Measurements from ENCODE around the gene PIANP.
"Not testable (repeated sequence)": the region's sequence is repeated elsewhere in the genome, so short reads cannot be mapped to it uniquely, and the experiment has no call there.

PIANP gene

DNA sequence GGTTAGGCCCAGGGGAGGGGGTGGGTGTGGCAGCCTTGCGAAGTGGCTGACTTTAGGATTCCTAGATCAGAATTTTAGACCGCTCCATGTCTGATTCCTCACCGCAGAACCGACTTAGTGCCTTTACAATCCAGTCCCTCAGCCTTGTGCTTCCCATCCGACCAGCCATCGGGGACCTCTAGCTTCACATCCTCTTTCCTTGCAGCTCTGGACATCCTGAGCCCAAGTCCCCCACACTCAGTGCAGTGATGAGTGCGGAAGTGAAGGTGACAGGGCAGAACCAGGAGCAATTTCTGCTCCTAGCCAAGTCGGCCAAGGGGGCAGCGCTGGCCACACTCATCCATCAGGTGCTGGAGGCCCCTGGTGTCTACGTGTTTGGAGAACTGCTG, 23.8 kb upstream of the PIANP start:
- Mint-ChIP-seq H3K9me3 (no peaks in the 10 kb centered on the region), H3K27ac (peak overlapping the region; percentile 91), H3K36me3 (peaks cover 14% of the 10 kb centered on the region), H3K4me1 (peaks cover 31% of the 10 kb centered on the region), H3K4me3 (peak overlapping the region; percentile 88), H3K27me3 (peaks cover 8% of the 10 kb centered on the region)
- CTCF ChIA-PET: interaction anchor here (1.0 to 1.7 kb wide), 4 partner anchors 26 to 41 kb away, joined by 4 to 7 read pairs (median 4); partner anchors contain the start of gene ZNF384
- DNase-seq: no peak

DNA sequence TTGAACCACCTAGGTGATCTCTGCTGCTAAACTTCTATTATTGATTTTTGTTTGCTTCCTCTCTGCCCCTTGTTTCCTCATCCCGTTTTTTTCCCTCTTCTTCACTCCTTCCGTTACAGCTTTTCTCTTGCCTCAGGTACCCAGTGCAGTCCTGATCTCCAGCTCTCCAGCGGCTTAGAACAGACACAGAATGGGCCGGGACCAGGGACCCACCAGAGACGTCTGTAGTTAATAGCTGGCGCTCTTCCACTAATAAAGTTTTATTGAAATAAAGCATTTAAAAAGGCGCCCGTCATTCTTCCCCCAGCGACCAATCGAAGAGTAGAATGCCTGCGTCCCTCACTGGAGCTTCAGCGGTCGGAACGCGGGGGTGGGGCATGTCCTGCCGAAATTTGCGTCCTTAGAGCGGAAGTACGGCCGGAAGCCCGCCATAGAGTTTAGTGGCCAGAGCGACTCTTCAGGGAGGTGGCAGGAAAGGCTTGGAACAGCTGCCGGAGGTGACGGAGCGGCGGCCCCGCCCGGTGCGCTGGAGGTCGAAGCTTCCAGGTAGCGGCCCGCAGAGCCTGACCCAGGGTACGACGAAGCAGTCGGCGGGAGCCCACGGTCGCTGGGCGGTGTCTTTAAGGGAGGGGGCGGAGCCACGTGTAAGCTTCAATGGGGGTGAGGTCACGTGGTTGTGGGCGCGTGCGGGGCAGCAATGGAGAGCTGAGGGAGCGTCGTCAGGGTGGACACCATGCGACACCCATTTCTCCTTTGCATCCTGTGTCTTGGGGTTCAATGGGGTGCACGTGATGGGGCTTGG, 23.2 kb upstream of the PIANP start, which contains the start of gene COPS7A:
Gene COPS7A, plus strand, starts transcription at position 440 of the 802 bp plus-strand sequence. CDS start 611 bp downstream, outside the sequence.
- peaks cover 31% of the 10 kb centered on the region for H3K4me1 Mint-ChIP-seq
- DNase-seq: peak; percentile 99
- CTCF ChIA-PET: interaction anchor here (0.9 to 1.7 kb wide), 5 partner anchors 25 to 101 kb away, joined by 3 to 7 read pairs (median 4); partner anchors contain the start of gene ZNF384

DNA sequence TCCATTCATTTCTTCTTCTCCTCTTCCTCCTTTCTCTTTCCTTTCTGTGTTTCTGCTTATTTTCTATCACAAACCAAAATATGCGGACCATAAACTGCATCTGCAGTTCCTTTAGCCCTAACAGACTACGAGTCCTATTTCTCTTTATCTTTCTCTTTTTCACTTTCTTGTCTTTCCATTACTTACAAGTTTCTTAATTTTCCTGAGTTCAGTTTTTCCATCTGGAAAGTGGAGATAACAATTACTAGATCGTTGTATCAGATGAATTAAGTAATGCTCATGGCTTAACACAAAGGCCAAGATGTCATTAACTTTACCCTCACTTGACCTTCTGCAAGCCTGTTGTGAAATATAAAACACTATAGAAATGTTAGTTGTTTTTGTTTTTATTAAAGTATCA, 22.2 kb upstream of the PIANP start:
- DNase-seq: no peak
- Mint-ChIP-seq H3K27ac (no peak overlapping the region), H3K27me3 (peaks cover 8% of the 10 kb centered on the region), H3K4me1 (peaks cover 31% of the 10 kb centered on the region), H3K36me3 (peaks cover 6% of the 10 kb centered on the region), H3K4me3 (no peak overlapping the region), H3K9me3 (no peaks in the 10 kb centered on the region)
- CTCF ChIA-PET: interaction anchor here (0.9 to 1.4 kb wide), 2 partner anchors 34 to 102 kb away, joined by 3 to 7 read pairs; partner anchors contain the start of gene ZNF384

More for the DNA sequence above, 23.2 kb upstream of the PIANP start, which contains the start of gene COPS7A:
- H3K9me3 Mint-ChIP-seq: no peaks in the 10 kb centered on the region
- peak within 1 kb of the TSS; percentile 91 for H3K27ac Mint-ChIP-seq
- peaks cover 10% of the 10 kb centered on the region for H3K36me3 Mint-ChIP-seq
- H3K4me3 Mint-ChIP-seq: peak within 1 kb of the TSS; percentile 88
- peaks cover 8% of the 10 kb centered on the region for H3K27me3 Mint-ChIP-seq

DNA sequence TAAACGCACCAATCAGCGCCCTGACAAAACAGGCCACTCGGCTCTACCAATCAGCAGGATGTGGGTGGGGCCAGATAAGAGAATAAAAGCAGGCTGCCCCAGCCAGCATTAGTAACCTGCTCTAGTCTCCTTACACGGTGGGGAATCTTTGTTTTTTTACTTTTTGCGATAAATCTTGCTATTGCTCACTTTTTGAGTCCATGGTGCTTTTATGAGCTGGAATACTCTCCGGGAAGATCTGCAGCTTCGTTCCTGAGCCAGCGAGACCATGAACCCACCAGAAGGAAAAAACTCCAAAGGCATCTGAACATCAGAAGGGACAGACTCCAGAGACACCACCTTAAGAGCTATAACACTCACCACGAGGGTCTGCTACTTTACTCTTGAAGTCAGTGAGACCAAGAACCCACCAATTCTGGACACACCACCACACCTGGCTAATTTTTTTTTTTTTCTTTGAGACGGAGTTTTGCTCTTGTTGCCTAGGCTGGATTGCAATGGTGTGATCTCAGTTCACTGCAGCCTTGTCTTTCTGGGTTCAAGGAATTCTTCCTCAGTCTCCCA, 16.3 kb upstream of the PIANP start:
- Mint-ChIP-seq H3K4me3 (no peak overlapping the region), H3K9me3 (no peaks in the 10 kb centered on the region), H3K36me3 (no peaks in the 10 kb centered on the region), H3K27me3 (peaks cover 13% of the 10 kb centered on the region), H3K27ac (no peak overlapping the region), H3K4me1 (no peaks in the 10 kb centered on the region)
- no peak for DNase-seq
- CTCF ChIA-PET: interaction anchor here (0.6 kb wide), 1 partner anchor 158 kb away, joined by 4 read pairs; no protein-coding TSS in a partner anchor

DNA sequence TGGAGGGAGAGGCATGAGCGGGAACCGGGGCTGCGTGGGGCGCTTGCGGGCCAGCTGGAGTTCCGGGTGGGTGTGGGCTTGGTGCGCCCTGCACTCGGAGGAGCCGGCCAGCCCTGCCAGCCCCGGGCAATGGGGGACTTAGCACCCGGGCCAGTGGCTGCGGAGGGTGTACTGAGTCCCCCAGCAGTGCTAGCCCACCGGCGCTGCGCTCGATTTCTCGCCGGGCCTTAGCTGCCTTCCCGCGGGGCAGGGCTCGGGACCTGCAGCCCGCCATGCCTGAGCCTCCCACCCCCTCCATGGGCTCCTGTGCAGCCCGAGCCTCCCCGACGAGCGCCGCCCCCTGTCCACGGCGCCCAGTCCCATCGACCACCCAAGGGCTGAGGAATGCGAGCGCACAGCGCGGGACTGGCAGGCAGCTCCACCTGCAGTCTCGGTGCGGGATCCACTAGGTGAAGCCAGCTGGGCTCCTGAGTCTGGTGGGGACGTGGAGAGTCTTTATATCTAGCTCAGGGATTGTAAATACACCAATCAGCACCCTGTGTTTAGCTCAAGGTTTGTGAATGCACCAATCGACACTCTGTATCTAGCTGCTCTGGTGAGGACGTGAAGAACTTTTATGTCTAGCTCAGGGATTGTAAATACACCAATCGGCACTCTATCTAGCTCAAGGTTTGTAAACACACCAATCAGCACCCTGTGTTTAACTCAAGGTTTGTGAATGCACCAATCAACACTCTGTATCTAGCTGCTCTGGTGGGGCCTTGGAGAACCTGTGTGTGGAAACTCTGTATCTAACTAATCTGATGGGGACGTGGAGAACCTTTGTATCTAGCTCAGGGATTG, 15.6 kb upstream of the PIANP start:
- H3K4me1 Mint-ChIP-seq, H3K36me3 Mint-ChIP-seq, H3K27ac Mint-ChIP-seq, CTCF ChIA-PET, DNase-seq, H3K9me3 Mint-ChIP-seq, H3K4me3 Mint-ChIP-seq: not testable (repeated sequence)
- H3K27me3 Mint-ChIP-seq: peaks cover 13% of the 10 kb centered on the region

DNA sequence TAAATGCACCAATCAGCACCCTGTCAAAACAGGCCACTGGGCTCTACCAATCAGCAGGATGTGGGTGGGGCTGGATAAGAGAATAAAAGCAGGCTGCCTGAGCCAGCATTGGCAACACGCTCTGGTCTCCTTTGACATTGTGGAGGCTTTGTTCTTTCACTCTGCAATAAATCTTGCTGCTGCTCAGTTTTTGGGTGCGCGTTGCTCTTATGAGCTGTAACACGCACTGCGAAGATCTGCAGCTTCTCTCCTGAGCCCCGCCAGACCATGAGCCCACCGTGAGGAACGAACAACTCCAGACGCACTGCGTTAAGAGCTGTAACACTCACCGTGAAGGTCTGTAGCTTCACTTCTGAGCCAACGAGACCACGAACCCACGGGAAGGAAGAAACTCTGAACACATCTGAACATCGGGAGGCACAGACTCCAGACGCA, 8.4 kb upstream of the PIANP start:
- no peaks in the 10 kb centered on the region for H3K36me3 Mint-ChIP-seq
- H3K27ac Mint-ChIP-seq: peak overlapping the region; percentile 12
- CTCF ChIA-PET: no interaction called here
- H3K9me3 Mint-ChIP-seq: peaks cover 3% of the 10 kb centered on the region
- DNase-seq: peak; percentile 37
- H3K4me3 Mint-ChIP-seq: peak overlapping the region; percentile 19
- peaks cover 43% of the 10 kb centered on the region for H3K27me3 Mint-ChIP-seq
- peaks cover 8% of the 10 kb centered on the region for H3K4me1 Mint-ChIP-seq

DNA sequence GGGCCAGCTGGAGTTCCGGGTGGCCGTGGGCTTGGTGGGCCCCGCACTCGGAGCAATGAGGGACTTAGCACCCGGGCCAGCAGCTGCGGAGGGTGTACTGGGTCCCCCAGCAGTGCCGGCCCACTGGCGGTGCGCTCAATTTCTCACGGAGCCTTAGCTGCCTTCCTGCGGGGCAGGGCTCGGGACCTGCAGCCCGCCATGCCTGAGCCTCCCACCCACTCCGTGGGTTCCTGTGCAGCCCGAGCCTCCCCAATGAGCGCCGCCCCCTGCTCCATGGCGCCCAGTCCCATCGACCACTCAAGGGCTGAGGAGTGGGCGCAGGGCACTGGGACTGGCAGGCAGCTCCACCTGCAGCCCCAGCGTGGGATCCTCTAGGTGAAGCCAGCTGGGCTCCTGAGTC, 7.7 kb upstream of the PIANP start:
- H3K27ac Mint-ChIP-seq, CTCF ChIA-PET, H3K9me3 Mint-ChIP-seq, DNase-seq, H3K4me1 Mint-ChIP-seq, H3K36me3 Mint-ChIP-seq, H3K4me3 Mint-ChIP-seq: not testable (repeated sequence)
- peaks cover 47% of the 10 kb centered on the region for H3K27me3 Mint-ChIP-seq

DNA sequence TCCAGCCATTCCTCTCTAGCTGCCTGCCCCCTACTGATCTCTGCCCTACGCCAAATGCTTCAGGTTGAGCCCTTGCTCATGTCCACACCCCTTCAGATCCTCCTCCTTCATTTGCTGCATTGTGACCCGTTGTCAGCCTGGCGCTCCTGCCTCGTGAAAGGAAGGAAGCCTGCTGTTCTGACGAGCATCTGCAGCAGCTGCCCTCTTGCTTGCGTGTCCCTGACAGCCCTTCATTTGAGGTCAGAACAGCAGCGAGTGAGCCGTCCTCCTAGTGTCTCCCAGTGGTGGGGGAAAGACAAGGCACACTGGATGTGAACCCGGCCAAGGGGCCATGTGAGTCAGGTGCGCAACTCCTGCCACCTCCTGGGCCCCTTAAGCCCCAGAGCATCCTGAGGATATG, 3.0 kb upstream of the PIANP start:
- Mint-ChIP-seq H3K36me3 (no peaks in the 10 kb centered on the region), H3K27me3 (peaks cover 79% of the 10 kb centered on the region), H3K4me1 (peaks cover 17% of the 10 kb centered on the region), H3K27ac (no peak overlapping the region), H3K4me3 (no peak overlapping the region), H3K9me3 (peaks cover under 1% of the 10 kb centered on the region)
- DNase-seq: peak; percentile 28
- CTCF ChIA-PET: no interaction called here

DNA sequence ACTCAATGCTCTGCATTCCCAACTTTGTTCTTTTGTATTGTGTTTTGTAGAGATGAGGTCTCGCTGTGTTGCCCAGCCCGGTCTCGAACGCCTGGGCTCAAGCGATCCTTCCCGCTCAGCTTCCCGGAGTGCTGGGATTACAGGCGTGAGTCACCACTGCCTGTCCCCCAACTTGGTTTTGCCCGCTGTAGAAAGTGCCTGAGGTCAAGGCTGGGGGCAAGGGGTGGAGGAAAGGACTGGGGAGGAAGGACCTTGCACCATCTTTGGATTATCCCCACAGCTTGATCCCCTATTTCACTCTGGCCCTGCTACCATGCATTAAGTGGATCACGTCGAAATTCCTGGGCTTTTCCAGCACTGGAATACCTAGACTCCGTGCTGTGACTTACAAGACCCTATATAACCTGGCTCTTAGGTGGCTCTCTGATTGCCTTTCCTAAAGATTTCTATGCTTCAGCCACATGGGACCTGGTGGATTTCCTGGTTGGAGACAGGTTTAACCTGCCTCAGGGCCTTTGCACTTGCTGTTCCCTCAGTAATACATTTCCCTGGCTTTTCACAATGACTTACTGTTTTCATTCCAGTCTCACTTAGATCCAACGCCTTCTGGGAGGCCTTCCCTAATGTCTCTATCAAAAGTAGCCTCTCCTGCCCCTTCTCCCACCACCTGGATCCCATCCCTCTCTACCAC, 608 bp upstream of the PIANP start:
- no peak for DNase-seq
- CTCF ChIA-PET: no interaction called here
- Mint-ChIP-seq H3K27me3 (peaks cover 97% of the 10 kb centered on the region), H3K4me3 (peak overlapping the region; percentile 52), H3K9me3 (no peaks in the 10 kb centered on the region), H3K4me1 (peaks cover 20% of the 10 kb centered on the region), H3K27ac (no peak overlapping the region), H3K36me3 (no peaks in the 10 kb centered on the region)

DNA sequence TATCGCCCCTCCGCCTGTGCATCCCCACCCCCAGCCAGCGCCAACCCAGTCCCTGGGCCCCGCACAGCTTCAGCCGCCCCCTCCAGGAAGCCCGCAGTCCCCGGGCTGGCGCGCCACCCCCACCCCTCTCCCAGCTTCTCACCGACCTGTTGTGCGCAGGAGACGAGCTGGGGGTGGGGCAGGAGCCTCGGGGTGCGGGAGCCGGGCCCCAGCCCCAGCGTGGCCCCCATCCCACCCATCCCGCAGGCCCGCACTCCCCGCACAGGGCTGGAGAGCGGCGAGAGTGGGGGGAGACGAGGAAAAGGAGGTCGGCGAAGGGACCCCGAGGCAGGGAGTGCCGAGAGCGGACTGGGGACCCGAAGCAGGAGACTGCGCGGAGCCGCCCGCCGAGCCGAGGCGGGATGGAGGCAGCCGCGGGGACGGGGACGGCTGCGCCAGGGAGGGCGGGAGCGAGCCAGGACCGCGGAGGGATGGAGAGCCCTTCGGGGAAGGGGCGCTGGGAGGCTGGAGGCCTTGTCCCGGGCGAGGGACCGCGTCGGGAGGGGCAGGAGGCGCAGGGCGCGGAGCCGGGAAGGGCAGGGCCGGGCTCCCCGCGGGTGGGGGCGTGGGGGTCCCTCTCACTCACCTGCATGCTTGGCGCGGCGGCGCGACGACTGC, 498 bp downstream of the PIANP start:
- H3K27me3 Mint-ChIP-seq: peaks cover 86% of the 10 kb centered on the region
- no peaks in the 10 kb centered on the region for H3K9me3 Mint-ChIP-seq
- DNase-seq: peak; percentile 46
- no peak overlapping the region for H3K27ac Mint-ChIP-seq
- peak overlapping the region; percentile 38 for H3K4me3 Mint-ChIP-seq
- CTCF ChIA-PET: interaction anchor here (1.0 to 1.1 kb wide), 2 partner anchors 11 to 125 kb away, joined by 3 to 4 read pairs; partner anchors contain the start of gene ZNF384
- no peaks in the 10 kb centered on the region for H3K36me3 Mint-ChIP-seq
- peaks cover 20% of the 10 kb centered on the region for H3K4me1 Mint-ChIP-seq

DNA sequence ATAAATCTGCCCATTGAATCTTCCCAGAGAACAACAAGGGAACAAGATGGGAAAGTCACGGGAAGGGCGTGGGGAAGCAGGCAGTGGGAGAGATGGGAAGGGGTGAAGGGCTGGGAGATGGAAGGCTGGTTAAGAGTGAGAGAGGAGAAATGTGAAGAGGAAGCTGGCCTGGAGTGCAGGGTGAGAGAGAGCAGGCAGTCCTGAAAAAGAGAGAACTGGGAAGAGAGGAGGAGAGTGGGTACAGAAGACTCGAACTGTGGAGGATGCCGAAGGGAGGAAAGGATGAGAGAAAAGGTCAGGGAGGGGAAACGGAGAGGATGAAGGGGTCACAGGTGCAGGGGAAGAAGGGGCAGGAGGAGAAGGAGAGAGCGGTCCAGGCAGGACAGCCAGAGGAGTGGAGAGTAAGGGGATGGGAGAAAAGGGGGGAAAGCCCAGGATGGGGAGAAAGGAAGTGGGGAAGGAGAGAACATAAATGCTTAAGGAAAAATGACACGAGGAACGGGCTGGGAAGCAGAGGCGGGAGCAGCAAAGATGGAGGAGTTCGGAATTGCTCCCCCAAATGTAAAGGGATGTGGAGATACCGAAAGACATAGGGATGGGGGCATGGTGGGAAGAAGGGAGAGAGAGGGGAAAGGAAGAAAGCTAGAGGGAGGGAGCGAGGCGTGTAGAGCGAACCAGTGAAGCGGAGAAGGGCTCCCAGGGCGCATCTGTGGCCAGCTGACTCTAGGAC, 1.2 kb downstream of the PIANP start:
- peaks cover 20% of the 10 kb centered on the region for H3K4me1 Mint-ChIP-seq
- CTCF ChIA-PET: interaction anchor here (0.7 to 1.5 kb wide), 5 partner anchors 10 to 142 kb away, joined by 3 to 4 read pairs (median 3); partner anchors contain the start of gene ZNF384
- no peak for DNase-seq
- H3K4me3 Mint-ChIP-seq: peak overlapping the region; percentile 38
- H3K27ac Mint-ChIP-seq: no peak overlapping the region
- peaks cover 86% of the 10 kb centered on the region for H3K27me3 Mint-ChIP-seq
- no peaks in the 10 kb centered on the region for H3K36me3 Mint-ChIP-seq
- no peaks in the 10 kb centered on the region for H3K9me3 Mint-ChIP-seq

DNA sequence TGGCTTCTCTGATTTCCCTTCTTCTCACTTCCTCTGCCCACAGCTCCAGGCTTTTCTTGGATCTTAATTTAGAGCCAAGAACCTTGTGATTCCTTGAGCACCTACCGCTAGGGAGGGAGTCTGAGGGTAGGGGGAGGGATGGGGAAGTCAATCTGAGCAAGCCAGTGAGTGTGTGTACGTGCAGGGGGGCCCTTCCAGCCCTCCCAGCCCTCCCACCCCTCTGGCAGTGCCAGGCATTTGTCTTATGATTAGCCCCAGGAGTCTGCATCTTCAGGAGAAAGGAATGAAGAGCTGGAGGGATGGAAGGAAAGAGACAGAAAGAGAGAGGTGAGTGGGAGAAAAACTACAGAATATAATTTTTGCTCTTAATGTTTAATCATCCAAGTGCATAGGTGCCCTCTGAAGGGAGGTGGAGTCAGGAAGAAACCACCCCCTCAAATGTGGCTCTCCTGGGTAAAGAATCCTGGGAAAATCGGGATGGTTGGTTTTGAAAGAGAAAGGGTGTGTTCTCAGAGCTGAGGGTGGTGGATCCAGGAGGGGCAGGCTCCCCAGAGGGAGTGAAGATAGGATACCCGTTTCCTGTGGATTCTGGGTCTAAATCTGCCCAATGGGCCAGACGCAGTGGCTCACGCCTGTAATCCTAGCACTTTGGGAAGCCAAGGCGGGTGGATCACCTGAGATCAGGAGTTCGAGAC, 2.1 kb downstream of the PIANP start:
- H3K27ac Mint-ChIP-seq: no peak overlapping the region
- CTCF ChIA-PET: interaction anchor here (0.7 to 3.2 kb wide), 9 partner anchors 9 to 145 kb away, joined by 3 to 17 read pairs (median 4); partner anchors contain the start of gene ZNF384

More for the DNA sequence above, 2.1 kb downstream of the PIANP start:
- Mint-ChIP-seq H3K4me3 (no peak overlapping the region), H3K9me3 (no peaks in the 10 kb centered on the region), H3K27me3 (peaks cover 80% of the 10 kb centered on the region), H3K4me1 (peaks cover 20% of the 10 kb centered on the region), H3K36me3 (no peaks in the 10 kb centered on the region)
- DNase-seq: no peak

Measured in activated naive CD4-positive, alpha-beta T cell treated with anti-CD3 and anti-CD28 coated beads, Interleukin-2, amount 10 ng/mL, durations not matched to agents 7 days and 5 days (primary cell).